ENCODE data around the gene PCSK5. TPM values are rescaled to one million over a fixed set of nuclear protein-coding genes. Genes with fewer than 3 reads are reported as not detected.

PCSK5 gene
- polyA plus RNA-seq, 1 experiment = 1.6 TPM

- no peaks in the 10 kb centered on the region for H3K9me3 ChIP-seq (ENCODE audit: control insufficient read depth, insufficient read depth, low read length)
- H3K27me3 ChIP-seq (ENCODE audit: control insufficient read depth, insufficient read depth, low read length) = no peaks in the 10 kb centered on the region
- ChIA-PET POLR2A (no interaction called here), CTCF (interaction anchor here (0.8 kb wide), 1 partner anchor 318 kb away, joined by 3 read pairs; no protein-coding TSS in a partner anchor)
- no peak for TF ChIP-seq CTCF (IDR thresholded peaks at IDR 0.05; ENCODE audit: low read depth, low read length)
- no peak overlapping the region for H3K27ac ChIP-seq (ENCODE audit: low read depth, low read length)
- no peak for DNase-seq (ENCODE audit: low read depth, low spot score)
- H3K4me3 ChIP-seq (ENCODE audit: low read depth, low read length) = no peak overlapping the region
Observed at GRCh38 chr9:75983319-75984045, 93.0 kb downstream of the PCSK5 start.

GRCh38 chr9:75985515-75985914 lies 95.0 kb downstream of the PCSK5 start:
- H3K27me3 ChIP-seq (ENCODE audit: control insufficient read depth, insufficient read depth, low read length) = no peaks in the 10 kb centered on the region
- no peak for DNase-seq (ENCODE audit: low read depth, low spot score)

DNA sequence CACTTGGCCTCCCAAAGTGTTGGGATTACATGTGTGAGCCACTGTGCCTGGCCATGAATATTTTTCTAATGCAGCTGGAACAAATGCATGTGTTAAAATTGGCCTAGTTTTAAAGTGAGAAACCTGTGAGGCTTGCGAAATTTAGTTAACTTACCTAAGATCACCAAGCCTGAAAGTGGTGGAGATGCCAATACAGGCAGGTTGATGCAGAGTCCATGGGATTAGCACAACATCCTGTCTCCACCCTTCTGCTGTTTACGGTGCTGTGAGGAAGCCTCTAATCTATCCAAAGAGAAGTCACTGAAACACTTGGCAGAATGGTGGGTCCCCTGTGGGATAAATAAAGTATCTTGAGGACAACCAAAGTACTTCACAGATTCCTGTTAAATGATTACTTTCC lies 98.2 kb downstream of the PCSK5 start:
- CTCF ChIA-PET = interaction anchor here (2.1 kb wide), 1 partner anchor 10 kb away, joined by 9 read pairs; no protein-coding TSS in a partner anchor
- DNase-seq (ENCODE audit: low read depth, low spot score) = no peak
- POLR2A ChIA-PET = no interaction called here

More at GRCh38 chr9:75985515-75985914, 95.0 kb downstream of the PCSK5 start:
- POLR2A ChIA-PET = no interaction called here
- Histone ChIP-seq H3K4me3 (ENCODE audit: low read depth, low read length) (no peak overlapping the region), H3K9me3 (ENCODE audit: control insufficient read depth, insufficient read depth, low read length) (no peaks in the 10 kb centered on the region), H3K27ac (ENCODE audit: low read depth, low read length) (no peak overlapping the region)
- CTCF ChIA-PET = no interaction called here
- no peak for TF ChIP-seq CTCF (IDR thresholded peaks at IDR 0.05; ENCODE audit: low read depth, low read length)

GRCh38 chr9:75990156-75990555 lies 99.7 kb downstream of the PCSK5 start:
- DNase-seq (ENCODE audit: low read depth, low spot score) = no peak
- Histone ChIP-seq H3K9me3 (ENCODE audit: control insufficient read depth, insufficient read depth, low read length) (no peaks in the 10 kb centered on the region), H3K27me3 (ENCODE audit: control insufficient read depth, insufficient read depth, low read length) (no peaks in the 10 kb centered on the region), H3K4me3 (ENCODE audit: low read depth, low read length) (no peak overlapping the region), H3K27ac (ENCODE audit: low read depth, low read length) (no peak overlapping the region)
- POLR2A ChIA-PET = no interaction called here
- CTCF ChIA-PET = no interaction called here
- TF ChIP-seq CTCF (IDR thresholded peaks at IDR 0.05; ENCODE audit: low read depth, low read length) = no peak

More for the DNA sequence above, 98.2 kb downstream of the PCSK5 start:
- Histone ChIP-seq H3K9me3 (ENCODE audit: control insufficient read depth, insufficient read depth, low read length) (no peaks in the 10 kb centered on the region), H3K27me3 (ENCODE audit: control insufficient read depth, insufficient read depth, low read length) (no peaks in the 10 kb centered on the region), H3K4me3 (ENCODE audit: low read depth, low read length) (no peak overlapping the region), H3K27ac (ENCODE audit: low read depth, low read length) (no peak overlapping the region)
- no peak for TF ChIP-seq CTCF (IDR thresholded peaks at IDR 0.05; ENCODE audit: low read depth, low read length)

DNA sequence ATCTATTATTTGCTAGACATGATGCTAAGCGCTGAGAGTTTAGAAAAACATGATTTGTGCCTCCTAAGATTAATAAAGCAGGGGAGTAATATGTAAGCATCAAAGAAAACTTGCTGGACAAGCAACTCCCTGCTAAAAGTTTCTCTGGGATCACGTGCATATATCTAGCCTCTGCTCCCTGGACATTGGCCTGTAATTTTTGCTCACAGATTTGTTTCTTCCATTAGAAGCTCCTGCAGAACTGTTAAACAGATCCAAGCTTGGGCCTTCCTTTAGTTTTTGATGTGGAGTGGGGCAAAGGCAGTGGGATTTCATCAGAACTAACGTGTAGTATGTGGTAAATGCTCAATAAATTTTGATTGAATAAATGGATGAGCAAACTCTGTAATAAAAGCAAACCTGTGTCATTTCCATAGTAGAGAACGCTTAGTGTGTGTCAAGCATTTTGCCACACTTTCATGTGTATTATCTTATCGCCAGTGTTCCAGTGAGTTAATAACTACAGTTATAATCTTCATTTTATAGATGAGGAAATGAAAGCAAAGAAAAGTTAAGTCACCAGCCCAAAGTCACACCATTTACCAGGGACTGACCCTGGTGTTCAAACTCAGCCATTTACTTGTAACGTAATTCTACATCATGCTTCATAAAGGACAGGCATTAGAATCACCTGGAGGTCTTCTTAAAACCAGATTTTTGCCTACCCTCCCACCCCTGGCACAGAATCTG lies 100.3 kb downstream of the PCSK5 start:
- no peaks in the 10 kb centered on the region for H3K9me3 ChIP-seq (ENCODE audit: control insufficient read depth, insufficient read depth, low read length)
- H3K27me3 ChIP-seq (ENCODE audit: control insufficient read depth, insufficient read depth, low read length) = no peaks in the 10 kb centered on the region
- no peak overlapping the region for H3K27ac ChIP-seq (ENCODE audit: low read depth, low read length)
- DNase-seq (ENCODE audit: low read depth, low spot score) = no peak
- CTCF ChIA-PET = no interaction called here
- H3K4me3 ChIP-seq (ENCODE audit: low read depth, low read length) = no peak overlapping the region
- POLR2A ChIA-PET = no interaction called here
- no peak for TF ChIP-seq CTCF (IDR thresholded peaks at IDR 0.05; ENCODE audit: low read depth, low read length)
